Stomach (tissue), 4 donors: ENCODE results near the gene SRC.

Experiments
- CTCF ChIP-seq, 7 experiments: fragments of 450-650 bp in 4 of 7; fragments of 200-600 bp in 3 of 7; sonication (generic) in 3 of 7; IDR thresholded peaks; one replicate each; pipeline ENCODE4 v1.5.1; 2016 to 2019; ENCODE audit warnings: antibody characterized with exemption in 7 of 7, control low read depth in 2 of 7, mild to moderate bottlenecking in 1 of 7
- POLR2AphosphoS5 ChIP-seq, 3 donors: sonication (generic); formaldehyde crosslinking; IDR thresholded peaks; one replicate each; pipeline ENCODE4 v1.6.1; 2016; ENCODE audit warnings: antibody characterized with exemption in 3 of 3

- TF ChIP-seq CTCF (IDR thresholded peaks at IDR 0.05) (no peak), POLR2AphosphoS5 (IDR thresholded peaks at IDR 0.05) (no peak)
Measured at GRCh38 chr20:37359331-37359730, 13.4 kb downstream of the SRC start.
